ENCODE measurements around the gene HSPBP1. TPM values are rescaled to one million over a fixed set of nuclear protein-coding genes. Genes with fewer than 3 reads are reported as not detected.

Gene HSPBP1
- total RNA-seq, 1 experiment from 2014 or later = 88.0 TPM

GRCh38 chr19:55275851-55276719, 3.8 kb downstream of the HSPBP1 start:
- no peak for DNase-seq (ENCODE audit: low spot score)

GRCh38 chr19:55273978-55274707, 5.8 kb downstream of the HSPBP1 start:
- no peak for DNase-seq (ENCODE audit: low spot score)

GRCh38 chr19:55272142-55272541, 7.8 kb downstream of the HSPBP1 start:
- no peak for DNase-seq (ENCODE audit: low spot score)

GRCh38 chr19:55270172-55270942, 9.6 kb downstream of the HSPBP1 start:
- no peak for DNase-seq (ENCODE audit: low spot score)

- DNase-seq (ENCODE audit: low spot score) = no peak
These were observed 10.6 kb downstream of the HSPBP1 start for GRCh38 chr19:55269299-55269698.

GRCh38 chr19:55266840-55267239, 13.1 kb downstream of the HSPBP1 start:
- DNase-seq (ENCODE audit: low spot score) = no peak

GRCh38 chr19:55266404-55266803, 13.5 kb downstream of the HSPBP1 start:
- DNase-seq (ENCODE audit: low spot score) = no peak

- DNase-seq (ENCODE audit: low spot score) = no peak
These were observed 14.1 kb downstream of the HSPBP1 start for GRCh38 chr19:55265723-55266386.

GRCh38 chr19:55265173-55265572, 14.7 kb downstream of the HSPBP1 start:
- no peak for DNase-seq (ENCODE audit: low spot score)

- no peak for DNase-seq (ENCODE audit: low spot score)
These were observed 15.4 kb downstream of the HSPBP1 start for GRCh38 chr19:55264531-55264930.

- no peak for DNase-seq (ENCODE audit: low spot score)
These were observed 17.6 kb downstream of the HSPBP1 start for GRCh38 chr19:55262359-55262758.

GRCh38 chr19:55261671-55262126, 18.2 kb downstream of the HSPBP1 start:
- DNase-seq (ENCODE audit: low spot score) = no peak

- no peak for DNase-seq (ENCODE audit: low spot score)
These were observed 20.2 kb downstream of the HSPBP1 start for GRCh38 chr19:55259540-55260210.

GRCh38 chr19:55258828-55259539, 20.9 kb downstream of the HSPBP1 start, which contains the start of gene PPP6R1:
TSS of gene PPP6R1 (minus strand) at chr19:55259017. CDS start at chr19:55247103, 11,914 bp downstream.
- peak; percentile 100 for DNase-seq (ENCODE audit: low spot score)

GRCh38 chr19:55258476-55258827, 21.5 kb downstream of the HSPBP1 start:
- DNase-seq (ENCODE audit: low spot score) = no peak

GRCh38 chr19:55257461-55258420, 22.2 kb downstream of the HSPBP1 start:
- no peak for DNase-seq (ENCODE audit: low spot score)

GRCh38 chr19:55256562-55257460, 23.1 kb downstream of the HSPBP1 start:
- DNase-seq (ENCODE audit: low spot score) = no peak

All from A172 (cell line).